ENCODE results near the gene HSF2BP.
"Not testable (repeated sequence)": the region's sequence is repeated elsewhere in the genome, so short reads cannot be mapped to it uniquely, and the experiment has no call there.

HSF2BP gene

DNA sequence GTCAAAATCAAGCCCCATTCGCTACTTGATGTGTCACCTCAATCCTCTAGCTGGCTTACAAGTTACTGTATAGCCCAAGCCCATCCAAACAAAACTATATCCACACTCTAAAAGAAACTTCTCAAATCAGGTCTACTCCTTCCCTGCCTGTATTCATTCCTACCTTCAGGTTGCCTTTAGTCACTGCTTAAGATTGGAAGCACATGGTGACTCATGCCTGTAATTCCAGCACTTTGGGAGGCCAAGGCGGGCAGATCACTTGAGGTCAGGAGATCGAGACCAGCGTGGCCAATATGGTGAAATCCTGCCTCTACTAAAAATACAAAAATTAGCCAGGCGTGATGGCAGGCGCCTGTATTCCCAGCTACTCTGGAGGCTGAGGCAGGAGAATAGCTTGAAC, 7.4 kb downstream of the HSF2BP start:
- not testable (repeated sequence) for DNase-seq (ENCODE audit: low spot score)

- no peak for DNase-seq (ENCODE audit: low spot score)
These were observed 11.1 kb downstream of the HSF2BP start for GRCh38 chr21:43648171-43648570.

DNA sequence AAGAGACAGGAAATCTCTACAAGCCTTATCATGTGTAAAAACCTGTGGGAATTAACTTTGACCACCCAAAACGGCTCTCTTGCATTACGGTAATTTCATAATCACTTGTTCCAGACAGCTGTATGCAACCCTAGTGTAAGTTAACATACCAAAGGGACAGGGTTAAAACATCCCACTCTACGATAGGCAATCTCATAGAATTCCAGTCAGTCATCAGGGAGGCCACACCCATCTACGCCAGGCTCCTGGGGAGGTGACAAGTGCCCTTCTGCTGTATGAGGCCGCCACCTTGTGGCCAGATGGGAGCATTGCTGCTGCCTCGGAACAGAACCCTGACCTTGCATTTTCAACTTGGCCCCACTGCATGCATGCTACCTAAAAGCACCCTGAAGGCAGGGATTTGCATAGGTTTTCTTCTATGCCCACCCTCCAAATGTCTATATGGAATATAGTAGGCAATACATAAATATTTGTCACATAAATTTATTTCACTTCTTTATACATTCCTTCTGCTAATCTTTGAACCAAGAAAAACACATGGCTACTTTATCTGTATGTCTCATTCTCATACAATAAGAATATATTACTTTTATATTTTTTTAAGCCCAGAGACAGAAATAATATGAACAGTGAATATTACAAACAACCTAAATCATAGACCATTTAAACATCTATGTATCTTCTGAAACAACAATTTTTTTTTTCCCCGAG, 12.6 kb downstream of the HSF2BP start:
- DNase-seq (ENCODE audit: low spot score): peak; percentile 92

DNA sequence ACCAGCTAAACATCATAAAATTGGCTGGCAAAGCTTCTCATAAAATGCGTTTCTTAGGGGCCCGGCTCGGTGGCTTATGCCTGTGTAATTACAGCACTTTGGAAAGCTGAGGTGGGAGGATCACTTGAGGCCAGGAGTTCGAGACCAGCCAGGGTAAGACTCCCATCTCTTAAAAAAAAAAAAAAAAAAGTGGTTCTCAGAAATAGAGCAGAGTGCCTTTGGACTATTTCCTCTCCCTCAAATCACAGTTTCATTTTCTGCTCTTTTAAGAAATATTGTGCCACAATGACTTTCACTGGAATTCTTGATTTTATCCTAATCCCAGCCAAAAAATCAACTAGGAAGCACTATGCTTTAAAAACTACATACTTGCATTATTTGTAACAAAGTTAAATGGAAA, 13.3 kb downstream of the HSF2BP start:
- DNase-seq (ENCODE audit: low spot score): peak; percentile 16

DNA sequence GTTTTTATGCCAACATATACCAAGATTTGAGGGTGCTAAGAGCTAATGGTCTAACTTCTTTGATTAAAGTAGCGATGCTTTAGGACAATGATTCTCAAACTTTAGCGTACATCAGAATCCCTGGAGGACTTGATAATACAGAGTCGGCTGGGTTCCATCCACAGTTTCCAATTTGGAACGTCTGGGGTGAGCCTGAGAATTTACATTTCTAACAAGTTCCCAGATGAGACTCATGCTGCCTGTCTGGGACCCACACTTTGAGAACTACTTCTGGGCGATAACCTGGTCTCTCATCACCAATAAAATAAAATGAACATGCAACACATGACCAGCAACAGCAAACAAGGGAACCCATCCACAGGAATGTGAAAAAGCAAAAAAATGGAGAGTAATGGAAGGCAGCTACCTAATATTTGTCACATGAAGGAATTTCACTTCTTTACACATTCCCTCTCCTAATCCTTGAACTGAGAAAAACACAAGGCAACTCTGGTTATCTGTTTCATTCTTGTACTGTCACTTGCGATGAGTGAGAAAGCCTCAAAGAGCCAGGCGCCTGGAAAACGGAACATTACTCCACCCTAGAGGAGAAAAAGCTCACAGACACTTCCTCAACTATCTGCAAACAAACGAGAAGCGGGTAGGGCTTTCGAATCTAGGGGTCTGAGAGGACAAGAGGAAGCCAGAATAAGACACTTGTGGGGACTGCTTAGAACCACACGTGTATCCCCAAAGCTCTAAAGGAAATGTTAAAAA, 14.0 kb downstream of the HSF2BP start:
- peak; percentile 86 for DNase-seq (ENCODE audit: low spot score)

- no peak for DNase-seq (ENCODE audit: low spot score)
These were observed 14.7 kb downstream of the HSF2BP start for GRCh38 chr21:43644609-43645008.

DNA sequence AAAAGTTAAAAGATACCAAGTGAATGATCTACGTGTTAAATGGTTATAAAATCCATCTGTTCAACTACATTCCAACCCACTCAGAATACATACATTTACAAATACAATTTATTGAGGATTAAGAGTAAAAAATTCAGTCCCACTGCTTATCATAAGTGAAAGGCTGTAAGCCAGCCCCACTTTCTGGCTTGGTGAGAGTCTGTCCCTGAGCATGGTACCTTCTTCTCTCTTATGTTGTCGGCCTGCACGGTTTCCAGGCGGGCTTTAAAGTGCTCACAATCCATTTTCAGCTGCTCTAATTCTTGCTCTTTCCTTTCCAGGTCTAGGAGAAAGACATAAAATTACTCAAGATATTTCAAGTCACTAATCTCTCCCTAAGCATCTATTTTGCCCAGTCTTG, 15.2 kb downstream of the HSF2BP start:
- DNase-seq (ENCODE audit: low spot score): no peak

DNA sequence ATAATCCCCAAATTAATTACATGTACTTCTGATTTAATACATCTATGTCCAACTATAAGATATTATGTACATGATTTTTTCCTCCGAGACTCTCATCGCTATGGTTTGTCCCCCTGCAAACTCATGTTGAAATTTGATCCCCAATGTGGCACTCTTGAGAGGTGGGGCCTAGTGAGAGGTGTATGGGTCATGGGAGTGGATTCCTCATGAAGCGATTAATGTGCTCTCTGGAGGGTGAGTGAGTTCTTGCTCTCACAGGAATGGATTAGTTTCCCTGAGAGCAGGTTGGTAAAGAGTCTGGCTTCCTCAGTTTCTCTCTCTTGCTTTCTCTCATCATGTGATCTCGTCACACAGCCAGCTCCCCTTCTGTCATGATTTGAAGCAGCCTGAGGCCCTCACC, 16.1 kb downstream of the HSF2BP start:
- DNase-seq (ENCODE audit: low spot score): no peak

GRCh38 chr21:43640400-43640799, 18.9 kb downstream of the HSF2BP start:
- DNase-seq (ENCODE audit: low spot score): no peak

- no peak for DNase-seq (ENCODE audit: low spot score)
These were observed 19.6 kb downstream of the HSF2BP start for GRCh38 chr21:43639470-43640353.

- DNase-seq (ENCODE audit: low spot score): no peak
These were observed 21.6 kb downstream of the HSF2BP start for GRCh38 chr21:43637530-43638158.

- DNase-seq (ENCODE audit: low spot score): no peak
These were observed 23.9 kb downstream of the HSF2BP start for GRCh38 chr21:43635436-43635835.

DNA sequence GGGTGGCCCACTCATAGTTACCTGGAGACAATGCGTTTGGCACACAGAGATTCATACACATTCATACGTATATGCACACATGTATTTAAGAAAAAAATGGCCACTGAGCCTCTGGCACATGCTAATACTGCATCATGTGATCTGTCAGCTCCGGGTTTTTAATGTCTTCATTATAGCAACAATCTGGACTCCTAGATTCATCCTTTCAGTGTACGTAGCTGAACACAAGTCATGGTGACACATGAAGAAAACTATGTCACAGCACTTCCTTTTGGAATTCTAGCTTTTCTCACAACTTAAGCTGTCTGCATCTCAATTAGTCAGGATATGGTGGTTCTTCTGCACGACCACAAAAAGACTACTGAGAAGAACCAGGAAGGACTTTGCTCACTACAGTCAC, 24.7 kb downstream of the HSF2BP start:
- no peak for DNase-seq (ENCODE audit: low spot score)

- DNase-seq (ENCODE audit: low spot score): no peak
These were observed 26.8 kb downstream of the HSF2BP start for GRCh38 chr21:43632373-43632905.

DNA sequence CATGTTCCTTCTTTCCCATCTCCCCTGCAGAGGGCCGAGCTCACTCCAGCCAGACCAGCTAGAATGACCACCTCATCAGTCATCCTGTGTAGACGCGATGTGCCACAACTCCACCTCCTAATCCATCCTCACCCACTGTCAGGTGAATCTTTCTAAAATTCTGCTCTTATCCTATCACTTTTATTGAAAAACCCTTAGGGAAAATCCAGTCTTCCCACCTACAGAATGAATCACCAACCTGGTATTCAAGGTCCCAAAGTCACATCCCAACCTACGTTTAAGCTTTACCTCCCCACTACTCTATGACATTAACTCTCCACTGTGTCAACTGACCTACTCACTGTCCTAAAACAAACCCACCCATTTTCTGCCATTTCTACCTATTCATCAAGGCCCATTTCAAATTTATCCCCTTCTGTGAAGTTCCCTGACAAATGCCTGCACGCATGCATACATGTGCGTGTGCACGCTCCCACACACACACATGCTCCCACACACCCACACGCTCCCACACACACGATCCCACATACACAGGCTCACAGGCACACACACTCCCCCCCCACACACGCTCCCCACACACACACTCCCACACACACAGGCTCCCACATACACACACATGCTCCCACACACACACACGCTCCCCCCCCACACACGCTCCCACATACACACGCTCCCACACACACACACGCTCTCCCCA, 27.7 kb downstream of the HSF2BP start:
- no peak for DNase-seq (ENCODE audit: low spot score)

DNA sequence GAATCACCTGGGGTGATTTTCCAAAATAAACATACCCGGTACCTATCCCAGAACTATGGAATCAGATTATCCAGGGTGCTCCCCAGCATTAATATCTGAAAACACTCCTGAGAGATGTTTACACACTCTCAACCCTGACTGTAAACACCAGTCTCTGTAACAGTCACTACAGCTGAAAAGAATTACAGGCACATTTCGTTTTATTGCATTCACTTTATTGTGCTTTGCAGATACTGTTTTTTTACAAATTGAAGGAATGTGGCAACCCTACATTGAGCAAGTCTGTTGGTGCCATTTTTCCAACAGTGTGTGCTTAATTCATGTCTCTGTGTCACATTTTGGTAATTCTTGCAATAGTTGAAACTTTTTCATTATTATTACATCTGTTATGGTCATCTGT, 31.8 kb downstream of the HSF2BP start:
- DNase-seq (ENCODE audit: low spot score): no peak

DNA sequence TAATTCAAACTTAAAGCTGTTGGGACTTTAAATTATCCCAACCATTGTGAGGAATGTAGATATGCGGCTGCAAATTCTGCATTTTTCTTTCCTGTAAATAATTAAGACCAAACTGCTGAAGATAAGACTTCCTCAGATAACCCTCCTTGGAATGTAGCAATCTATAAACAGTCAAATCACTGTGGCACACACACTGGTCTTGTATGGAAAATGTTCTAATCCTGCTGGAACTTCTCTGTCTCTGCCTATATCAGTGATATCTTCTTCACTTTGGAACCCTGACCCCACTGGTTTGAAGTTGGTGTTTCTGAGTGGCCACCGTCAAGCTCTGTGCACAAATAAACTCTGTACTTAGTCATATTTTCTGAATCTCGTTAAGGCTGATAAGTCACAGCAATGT, 32.9 kb downstream of the HSF2BP start:
- no peak for DNase-seq (ENCODE audit: low spot score)

DNA sequence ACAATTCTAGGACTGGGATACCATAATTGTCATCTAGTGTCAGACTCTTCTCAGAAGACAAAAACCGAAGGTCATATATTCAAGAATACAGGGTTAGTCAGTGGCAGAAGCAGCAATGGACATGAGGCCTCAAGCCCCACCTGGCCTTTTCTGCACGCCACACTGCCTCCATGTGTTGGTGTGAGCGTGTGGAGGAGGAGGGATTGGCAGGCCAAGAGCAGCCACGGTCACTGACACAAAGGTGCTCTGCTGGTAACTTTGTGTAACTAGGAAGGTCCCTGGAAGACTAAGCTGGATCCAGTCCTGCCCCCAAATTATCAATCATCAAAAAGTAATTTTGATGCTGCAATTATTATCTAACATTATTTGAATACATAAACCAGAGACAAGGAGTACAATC, 34.9 kb downstream of the HSF2BP start:
- no peak for DNase-seq (ENCODE audit: low spot score)

- DNase-seq (ENCODE audit: low spot score): no peak
These were observed 35.7 kb downstream of the HSF2BP start for GRCh38 chr21:43623588-43623987.

GRCh38 chr21:43622796-43623195, 36.5 kb downstream of the HSF2BP start:
- DNase-seq (ENCODE audit: low spot score): no peak

GRCh38 chr21:43619856-43620255, 39.4 kb downstream of the HSF2BP start:
- no peak for DNase-seq (ENCODE audit: low spot score)

All from NAMALWA (cell line).